Ovary (tissue), 9 donors: ENCODE data around the gene RALA. TPM values are rescaled to one million over a fixed set of nuclear protein-coding genes. Genes with fewer than 3 reads are reported as not detected.
A peak's percentile ranks its signal among the peaks of the same experiment; 100 is the strongest.

Experiments
- DNase-seq, 5 donors: peaks; one replicate each; pipeline ENCODE4 v3.0.0-alpha.2; 2019 to 2020
- H3K27ac ChIP-seq, 2 donors: fragments of 200-600 bp; one replicate each; pipeline versions ENCODE4 v1.5.1 to v1.8.0; 2019 to 2022
- H3K27me3 ChIP-seq: fragments of 200-600 bp; one replicate; pipeline ENCODE4 v1.8.0; 2022
- H3K36me3 ChIP-seq: fragments of 200-600 bp; sonication (generic); one replicate; pipeline ENCODE4 v1.5.1; 2019
- H3K4me1 ChIP-seq: one replicate; pipeline ENCODE4 v1.8.1; 2013; ENCODE audit warnings: mild to moderate bottlenecking, moderate library complexity; ENCODE audit not compliant: insufficient read depth
- H3K4me3 ChIP-seq: fragments of 200-600 bp; sonication (generic); one replicate; pipeline ENCODE4 v1.5.1; 2017
- H3K9me3 ChIP-seq, 2 donors: fragments of 200-600 bp in 1 of 2; sonication (generic) in 1 of 2; one replicate each; pipeline versions ENCODE4 v1.5.1 to v1.8.1; 2013 to 2019; ENCODE audit warnings: mild to moderate bottlenecking in 1 of 2, moderate library complexity in 1 of 2
- CTCF ChIP-seq, 3 donors: fragments of 450-650 bp in 2 of 3; fragments of 200-600 bp in 1 of 3; IDR thresholded peaks; one replicate each; pipeline versions ENCODE4 v1.5.1 to v1.8.0; 2016 to 2022; ENCODE audit warnings: antibody characterized with exemption in 3 of 3, mild to moderate bottlenecking in 1 of 3
- EP300 ChIP-seq: sonication (generic); formaldehyde crosslinking; IDR thresholded peaks from one replicate; pipeline ENCODE4 v1.6.1; 2017; ENCODE audit warnings: antibody characterized with exemption
- POLR2A ChIP-seq: fragments of 450-650 bp; IDR thresholded peaks from one replicate; pipeline ENCODE4 v1.6.1; 2017; ENCODE audit warnings: antibody characterized with exemption, mild to moderate bottlenecking, moderate library complexity
- WGBS, 3 donors: extraction: QIAGEN DNeasy Blood & Tissue Kit in 1 of 3; methylation state at CpG; one replicate each; pipeline versions ENCODE4 v1.1.5 to v1.1.7; 2013 to 2017; 5-methylcytosine and 5-hydroxymethylcytosine counted together
- intact Hi-C, 4 donors: fragments of 100-400 bp; cut with DNase I; formaldehyde crosslinking; loops; one replicate each; pipeline versions ENCODE4 v1.11.0 to v1.15.1; 2022 to 2023
- polyA plus RNA-seq, 2 donors: library from polyadenylated mRNA; stranded (reverse); fragments of 200-250 nt in 1 of 2; fragments of 350-450 nt in 1 of 2; fragmentation: Illumina TruSeq in 1 of 2; extraction: RNeasy Lipid Tissue Mini Kit (QIAGEN cat#74804) in 1 of 2; gene quantifications; one replicate each; pipeline ENCODE4 v1.2.3, GENCODE V29; 2013 to 2014
- total RNA-seq, 7 donors: library from RNA; depleted of rRNA in 2 of 7; stranded (reverse); fragments of >200 nt in 2 of 7; fragmentation: NEBNext Ultra II Directional in 3 of 7; extraction: Animal tissue kit (Norgen Biotek cat#: 25700) in 3 of 7; gene quantifications; one replicate each; pipeline versions ENCODE4 v1.1.0 to v1.2.4, GENCODE V29; 2016 to 2023
- donor health status: DM: no; HTN: no; CAD: no; lungs with moderate emphysema.
- donor health status: DM: no; HTN: no; CAD: no.
- donor health status: Bipolar disorder and iron deficiency.
- donor health status: DM: yes; HTN: yes; CAD: no.
- donor health status: DM: no; HTN: no; CAD: no.
- donor health status: DM: yes; HTN: yes; CAD: no.

Gene RALA
- total and polyA plus RNA-seq, 9 donors = 13.9 to 32.9 (median 25.2) TPM

GRCh38 chr7:39721345-39721744 lies 98.0 kb downstream of the RALA start:
- Histone ChIP-seq H3K4me3 (no peak overlapping the region), H3K27me3 (no peaks in the 10 kb centered on the region), H3K4me1 (no peaks in the 10 kb centered on the region), H3K36me3 (no peaks in the 10 kb centered on the region), H3K9me3 (no peaks in the 10 kb centered on the region), H3K27ac (no peak overlapping the region)
- TF ChIP-seq EP300 (no peak), POLR2A (no peak), CTCF (IDR thresholded peaks at IDR 0.05) (no peak)
- WGBS, 3 donors = 75 to 88% (median 88%) methylated on average over 3 of the region's 3 CpGs
- intact Hi-C loops = no loop called here
- no peak for DNase-seq

GRCh38 chr7:39721919-39722597 lies 98.7 kb downstream of the RALA start:
- Histone ChIP-seq H3K9me3 (no peaks in the 10 kb centered on the region), H3K4me1 (no peaks in the 10 kb centered on the region), H3K27ac (no peak overlapping the region), H3K27me3 (no peaks in the 10 kb centered on the region), H3K4me3 (no peak overlapping the region), H3K36me3 (no peaks in the 10 kb centered on the region)
- TF ChIP-seq CTCF (IDR thresholded peaks at IDR 0.05) (no peak), POLR2A (no peak), EP300 (no peak)
- 92 to 93% (median 92%) methylated on average over 17 of the region's 17 CpGs for WGBS, 3 donors
- intact Hi-C loops = no loop called here
- DNase-seq = no peak

- Histone ChIP-seq H3K36me3 (no peaks in the 10 kb centered on the region), H3K9me3 (no peaks in the 10 kb centered on the region), H3K4me3 (no peak overlapping the region), H3K27me3 (no peaks in the 10 kb centered on the region), H3K27ac (no peak overlapping the region), H3K4me1 (no peaks in the 10 kb centered on the region)
- intact Hi-C loops = no loop called here
- TF ChIP-seq CTCF (IDR thresholded peaks at IDR 0.05) (no peak), POLR2A (no peak), EP300 (no peak)
- no peak for DNase-seq
- 89 to 95% (median 93%) methylated on average over 3 of the region's 3 CpGs for WGBS, 3 donors
Observed at GRCh38 chr7:39727231-39728012, 104.0 kb downstream of the RALA start.

- WGBS, 3 donors = 2 to 3% (median 3%) methylated on average over 34 to 52 of the region's 52 CpGs
- H3K9me3 ChIP-seq = no peaks in the 10 kb centered on the region
- peak; percentile 21 for TF ChIP-seq POLR2A
- no peak for TF ChIP-seq EP300
- no peak for TF ChIP-seq CTCF (IDR thresholded peaks at IDR 0.05)
- H3K36me3 ChIP-seq = no peaks in the 10 kb centered on the region
- peak overlapping the region; percentile 58 to 60 for H3K27ac ChIP-seq
- DNase-seq = peak; percentile 94 to 96 (median 94)
- peaks cover 4% of the 10 kb centered on the region for H3K4me1 ChIP-seq
- intact Hi-C loops = loop anchor here in 1 of 4 donors (10.0 kb wide), 1 partner anchor 108 kb away; the partner anchor contains the start of gene RALA
- peak overlapping the region; percentile 48 for H3K4me3 ChIP-seq
- no peaks in the 10 kb centered on the region for H3K27me3 ChIP-seq
Observed at GRCh38 chr7:39732837-39733804, 109.7 kb downstream of the RALA start.
